Endothelial cell of umbilical vein (primary cell): ENCODE results near the gene SOX13. TPM values are rescaled to one million over a fixed set of nuclear protein-coding genes. Genes with fewer than 3 reads are reported as not detected.

ENCODE experiments used
- BruUV-seq: library from RNA; stranded (reverse); fragments of 400-500 nt; replicated peaks from 2 replicates; lab custom pipeline; 2021; lab: Mats Ljungman, UMichigan
- CTCF ChIA-PET: fragments of 300-600, 350-600 bp; sonication (Branson Sonifier 250); formaldehyde crosslinking; loops from one replicate; lab custom pipeline; 2021; ENCODE audit warnings: antibody characterized with exemption, inconsistent platforms; lab: Charles Lee
- POLR2A ChIA-PET: fragments of 300-600, 350-600 bp; sonication (Branson Sonifier 250); formaldehyde crosslinking; loops from one replicate; lab custom pipeline; 2021; ENCODE audit warnings: antibody characterized with exemption, inconsistent platforms; lab: Charles Lee
- DNase-seq: peaks from one replicate; pipeline ENCODE4 v3.0.0-alpha.2; 2011; ENCODE audit warnings: low read depth, low spot score
- FAIRE-seq: peaks from 2 replicates; lab custom pipeline; 2011; peaks lifted over from hg19 to GRCh38; lab: Jason Lieb, UNC
- H2AFZ ChIP-seq: 2 replicates; pipeline ENCODE4 v1.6.0; 2012; ENCODE audit warnings: low read depth, low read length, control low read depth, inconsistent platforms
- H3K27ac ChIP-seq: 2 replicates; pipeline ENCODE4 v1.5.1; 2011; ENCODE audit warnings: low read depth, mild to moderate bottlenecking, control low read depth, low read length, moderate library complexity; ENCODE audit not compliant: insufficient read depth
- H3K27me3 ChIP-seq, 2 experiments: 2 replicates each; pipeline versions ENCODE4 v1.6.0 to v1.6.1; 2011; ENCODE audit warnings: low read length in 2 of 2, mixed read lengths in 1 of 2; ENCODE audit not compliant: control insufficient read depth in 2 of 2, insufficient read depth in 2 of 2
- H3K36me3 ChIP-seq, 2 experiments: 2 replicates in 1 of 2; 3 replicates in 1 of 2; pipeline ENCODE4 v1.5.1; 2011; ENCODE audit warnings: low read length in 2 of 2, mild to moderate bottlenecking in 1 of 2, moderate library complexity in 1 of 2; ENCODE audit not compliant: control insufficient read depth in 2 of 2, insufficient read depth in 2 of 2; ENCODE audit errors: extremely low read depth in 1 of 2
- H3K4me1 ChIP-seq: 3 replicates; pipeline ENCODE4 v1.5.1; 2011; ENCODE audit warnings: mild to moderate bottlenecking, low read length; ENCODE audit not compliant: control insufficient read depth, insufficient read depth; ENCODE audit errors: extremely low read depth
- H3K4me2 ChIP-seq: 2 replicates; pipeline ENCODE4 v1.6.1; 2011; ENCODE audit warnings: low read length, control low read depth, mixed read lengths; ENCODE audit not compliant: insufficient read depth
- H3K4me3 ChIP-seq, 3 experiments: fragments of 200-600 bp in 1 of 3; sonication (generic), shearing (Covaris generic) in 1 of 3; replicated peaks in 1 of 3; 2 replicates each; pipeline ENCODE4 v1.5.1; 2011 to 2016; ENCODE audit warnings: control low read depth in 3 of 3, low read length in 3 of 3, mild to moderate bottlenecking in 2 of 3, inconsistent platforms in 1 of 3, low read depth in 1 of 3, moderate library complexity in 1 of 3; ENCODE audit not compliant: insufficient read depth in 1 of 3
- H3K79me2 ChIP-seq: 2 replicates; pipeline ENCODE4 v1.6.0; 2012; ENCODE audit warnings: low read length, inconsistent platforms; ENCODE audit not compliant: control insufficient read depth, insufficient read depth
- H3K9ac ChIP-seq: replicated peaks from 2 replicates; pipeline ENCODE3; 2011; ENCODE audit warnings: low read length, control low read depth; ENCODE audit not compliant: insufficient read depth; ENCODE audit errors: extremely low read depth
- H3K9me1 ChIP-seq: replicated peaks from 3 replicates; pipeline ENCODE4 v1.6.0; 2011; ENCODE audit warnings: mild to moderate bottlenecking, low read length; ENCODE audit not compliant: control insufficient read depth, insufficient read depth; ENCODE audit errors: extremely low read depth
- H3K9me3 ChIP-seq: replicated peaks from 2 replicates; pipeline ENCODE4 v1.5.1; 2012; ENCODE audit warnings: low read length, inconsistent platforms; ENCODE audit not compliant: control insufficient read depth, insufficient read depth
- H4K20me1 ChIP-seq: replicated peaks from 2 replicates; pipeline ENCODE3; 2011; ENCODE audit warnings: mild to moderate bottlenecking, low read length; ENCODE audit not compliant: control insufficient read depth, insufficient read depth; ENCODE audit errors: extremely low read depth
- EZH2 ChIP-seq: IDR thresholded peaks from 2 replicates; pipeline ENCODE4 v1.6.1; 2012; ENCODE audit warnings: borderline replicate concordance, low read depth, mild to moderate bottlenecking, moderate library complexity, low read length, inconsistent platforms; ENCODE audit not compliant: severe bottlenecking
- FOS ChIP-seq: IDR thresholded peaks from 2 replicates; pipeline ENCODE4 v1.6.1; 2011; ENCODE audit warnings: mild to moderate bottlenecking, low read length, moderate library complexity, borderline replicate concordance; ENCODE audit not compliant: insufficient read depth
- GATA2 ChIP-seq: IDR thresholded peaks from 2 replicates; pipeline ENCODE4 v1.7.0; 2011; ENCODE audit warnings: low read depth, mild to moderate bottlenecking, moderate library complexity, mixed read lengths, low read length; ENCODE audit not compliant: insufficient read length, insufficient read depth
- JUN ChIP-seq: IDR thresholded peaks from 2 replicates; pipeline ENCODE4 v1.6.1; 2011; ENCODE audit warnings: borderline replicate concordance, low read depth; ENCODE audit not compliant: insufficient read length, insufficient read depth
- MYC ChIP-seq: IDR thresholded peaks from one replicate; pipeline ENCODE4 v1.6.1; 2011; ENCODE audit warnings: mild to moderate bottlenecking, low read depth, low read length
- POLR2A ChIP-seq: IDR thresholded peaks from 2 replicates; pipeline ENCODE4 v1.6.1; 2012; ENCODE audit warnings: low read depth, mild to moderate bottlenecking, control low read depth, low read length
- POLR2AphosphoS5 ChIP-seq: IDR thresholded peaks from 2 replicates; pipeline ENCODE4 v1.6.1; 2012; ENCODE audit warnings: low read depth, mild to moderate bottlenecking, control low read depth, low read length, moderate library complexity; ENCODE audit not compliant: insufficient read depth
- dilution Hi-C: fragments of 300-500 bp; cut with MboI; formaldehyde crosslinking; loops from one replicate; pipeline ENCODE4 v1.15.0; 2019; ENCODE audit warnings: low sequenced_read_pairs; ENCODE audit not compliant: extremely low pct_ligation_motif_present
- intact Hi-C: fragments of 100-400 bp; cut with micrococcal nuclease; formaldehyde crosslinking; loops from one replicate; pipeline ENCODE4 v1.10.0; 2022
- polyA plus RNA-seq, 4 experiments: library from polyadenylated mRNA; depleted of rRNA in 3 of 4; stranded (reverse) in 3 of 4; unstranded in 1 of 4; fragments of >200 nt; gene quantifications; 2 replicates each; pipeline versions ENCODE4 v1.2.1 to v1.2.3, GENCODE V29; 2011 to 2012; ENCODE audit warnings: missing spikeins in 1 of 4
- total RNA-seq: library from RNA; stranded (reverse); gene quantifications from 2 replicates; pipeline ENCODE4 v1.2.3, GENCODE V29; 2021
- TF ChIP-seq, protein P1 (sequence below): IDR thresholded peaks from 2 replicates; pipeline ENCODE4 v1.6.1; 2011; ENCODE audit not compliant: insufficient read depth, insufficient read length
- TF ChIP-seq, protein P2 (sequence below), 2 donors: IDR thresholded peaks; 1 replicate in 1 of 2; 2 replicates in 1 of 2; pipeline ENCODE4 v1.5.1; 2011; ENCODE audit warnings: low read length in 2 of 2, mild to moderate bottlenecking in 2 of 2, moderate library complexity in 2 of 2, control low read depth in 1 of 2, inconsistent platforms in 1 of 2, low read depth in 1 of 2; ENCODE audit not compliant: insufficient read depth in 1 of 2; ENCODE audit errors: extremely low read depth in 1 of 2

SOX13 gene
- total and polyA plus RNA-seq, 2 donors (not counting 3 experiments of a cell fraction or from before 2014, with no cell fraction given): 40.8 to 57.7 TPM

DNA sequence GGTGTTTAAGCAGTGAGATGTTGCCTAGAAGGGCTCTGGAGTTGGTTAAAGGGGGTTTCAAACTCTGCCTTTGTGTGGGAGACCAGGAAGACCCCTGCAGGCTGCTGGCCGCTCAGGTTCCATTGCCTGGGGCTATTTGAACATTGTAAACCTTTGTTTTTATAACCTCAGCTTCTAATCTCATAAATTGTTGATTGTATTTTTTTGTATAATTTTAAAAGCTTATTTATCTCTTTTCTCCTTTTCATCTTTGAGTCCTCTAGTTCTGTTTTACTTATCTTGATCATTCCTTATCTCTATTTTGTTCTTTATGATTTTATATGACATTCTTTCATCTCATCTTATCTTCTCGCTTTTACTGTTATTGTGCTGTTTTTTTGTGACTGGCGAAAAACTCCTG lies 45.5 kb upstream of the SOX13 start:
- TF ChIP-seq, protein P1, sequence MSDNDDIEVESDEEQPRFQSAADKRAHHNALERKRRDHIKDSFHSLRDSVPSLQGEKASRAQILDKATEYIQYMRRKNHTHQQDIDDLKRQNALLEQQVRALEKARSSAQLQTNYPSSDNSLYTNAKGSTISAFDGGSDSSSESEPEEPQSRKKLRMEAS: no peak
- TF ChIP-seq GATA2 (no peak), POLR2AphosphoS5 (no peak), JUN (no peak), FOS (no peak), EZH2 (no peak), POLR2A (no peak), MYC (no peak)
- TF ChIP-seq, protein P2, sequence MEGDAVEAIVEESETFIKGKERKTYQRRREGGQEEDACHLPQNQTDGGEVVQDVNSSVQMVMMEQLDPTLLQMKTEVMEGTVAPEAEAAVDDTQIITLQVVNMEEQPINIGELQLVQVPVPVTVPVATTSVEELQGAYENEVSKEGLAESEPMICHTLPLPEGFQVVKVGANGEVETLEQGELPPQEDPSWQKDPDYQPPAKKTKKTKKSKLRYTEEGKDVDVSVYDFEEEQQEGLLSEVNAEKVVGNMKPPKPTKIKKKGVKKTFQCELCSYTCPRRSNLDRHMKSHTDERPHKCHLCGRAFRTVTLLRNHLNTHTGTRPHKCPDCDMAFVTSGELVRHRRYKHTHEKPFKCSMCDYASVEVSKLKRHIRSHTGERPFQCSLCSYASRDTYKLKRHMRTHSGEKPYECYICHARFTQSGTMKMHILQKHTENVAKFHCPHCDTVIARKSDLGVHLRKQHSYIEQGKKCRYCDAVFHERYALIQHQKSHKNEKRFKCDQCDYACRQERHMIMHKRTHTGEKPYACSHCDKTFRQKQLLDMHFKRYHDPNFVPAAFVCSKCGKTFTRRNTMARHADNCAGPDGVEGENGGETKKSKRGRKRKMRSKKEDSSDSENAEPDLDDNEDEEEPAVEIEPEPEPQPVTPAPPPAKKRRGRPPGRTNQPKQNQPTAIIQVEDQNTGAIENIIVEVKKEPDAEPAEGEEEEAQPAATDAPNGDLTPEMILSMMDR (IDR thresholded peaks at IDR 0.05; ENCODE audit: extremely low read depth in 1 of 2, insufficient read depth in 1 of 2, low read depth in 1 of 2, low read length in 2 of 2): no peak
- no peak overlapping the region for H3K27ac ChIP-seq
- H3K79me2 ChIP-seq: no peaks in the 10 kb centered on the region
- H3K27me3 ChIP-seq: peaks cover 3 to 21% of the 10 kb centered on the region in 2 experiments
- ChIA-PET POLR2A (no interaction called here), CTCF (interaction anchor here (0.7 kb wide), 2 partner anchors 21 to 54 kb away, joined by 3 read pairs; no protein-coding TSS in a partner anchor)
- H2AFZ ChIP-seq: no peak overlapping the region
- dilution Hi-C loops: no loop called here
- no peaks in the 10 kb centered on the region for H3K9me1 ChIP-seq
- H4K20me1 ChIP-seq: no peaks in the 10 kb centered on the region
- DNase-seq: no peak
- H3K9me3 ChIP-seq: no peaks in the 10 kb centered on the region
- BruUV-seq: no TSS peak
- H3K4me2 ChIP-seq: no peak overlapping the region
- no peak overlapping the region for H3K9ac ChIP-seq
- H3K4me3 ChIP-seq: no peak overlapping the region
- intact Hi-C loops: no loop called here
- H3K36me3 ChIP-seq: no peaks in the 10 kb centered on the region
- H3K4me1 ChIP-seq: no peaks in the 10 kb centered on the region
- no peak for FAIRE-seq
